Calu3 (cell line): ENCODE measurements around the gene CELSR1. TPM values are rescaled to one million over a fixed set of nuclear protein-coding genes. Genes with fewer than 3 reads are reported as not detected.

Experiments
- BruUV-seq: library from RNA; stranded (reverse); fragments of 400-500 nt; replicated peaks from 2 replicates; lab custom pipeline; 2021; lab: Mats Ljungman, UMichigan
- CTCF ChIA-PET: fragments of 300-600 bp; sonication (Branson Sonifier 250); formaldehyde crosslinking; loops from one replicate; lab custom pipeline; 2022; ENCODE audit warnings: antibody characterized with exemption; lab: Charles Lee
- DNase-seq: peaks from one replicate; pipeline ENCODE4 v3.0.0; 2022
- H3K27ac Mint-ChIP-seq: one replicate; pipeline ENCODE4 v1.8.0; 2022; ENCODE audit warnings: mixed read lengths; ENCODE audit not compliant: unreplicated experiment
- H3K27me3 Mint-ChIP-seq: one replicate; pipeline ENCODE4 v1.8.0; 2022; ENCODE audit warnings: mixed read lengths; ENCODE audit not compliant: unreplicated experiment
- H3K36me3 Mint-ChIP-seq: one replicate; pipeline ENCODE4 v1.8.0; 2022; ENCODE audit warnings: mild to moderate bottlenecking, moderate library complexity, mixed read lengths; ENCODE audit not compliant: insufficient read depth, unreplicated experiment
- H3K4me1 Mint-ChIP-seq: one replicate; pipeline ENCODE4 v1.8.0; 2022; ENCODE audit warnings: mild to moderate bottlenecking, low read depth, mixed read lengths; ENCODE audit not compliant: unreplicated experiment
- H3K4me3 Mint-ChIP-seq: one replicate; pipeline ENCODE4 v1.8.0; 2022; ENCODE audit warnings: mild to moderate bottlenecking, low read depth, moderate library complexity, mixed read lengths; ENCODE audit not compliant: unreplicated experiment
- H3K9me3 Mint-ChIP-seq: one replicate; pipeline ENCODE4 v1.8.0; 2022; ENCODE audit warnings: low read depth, mixed read lengths; ENCODE audit not compliant: unreplicated experiment
- intact Hi-C: fragments of 100-400 bp; cut with micrococcal nuclease; formaldehyde crosslinking; loops from one replicate; pipeline ENCODE4 v1.10.0; 2022; ENCODE audit not compliant: unreplicated experiment
- total RNA-seq: library from RNA; stranded (reverse); gene quantifications from 2 replicates; pipeline ENCODE4 v1.2.3, GENCODE V29; 2022
- TF ChIP-seq, protein P1 (sequence below): fragments of 200-600 bp; IDR thresholded peaks from one replicate; pipeline ENCODE4 v1.8.0; 2022; ENCODE audit warnings: antibody characterized with exemption; ENCODE audit not compliant: unreplicated experiment

The CELSR1 gene
- total RNA-seq, 1 experiment from 2014 or later, result 45.5 TPM

DNA sequence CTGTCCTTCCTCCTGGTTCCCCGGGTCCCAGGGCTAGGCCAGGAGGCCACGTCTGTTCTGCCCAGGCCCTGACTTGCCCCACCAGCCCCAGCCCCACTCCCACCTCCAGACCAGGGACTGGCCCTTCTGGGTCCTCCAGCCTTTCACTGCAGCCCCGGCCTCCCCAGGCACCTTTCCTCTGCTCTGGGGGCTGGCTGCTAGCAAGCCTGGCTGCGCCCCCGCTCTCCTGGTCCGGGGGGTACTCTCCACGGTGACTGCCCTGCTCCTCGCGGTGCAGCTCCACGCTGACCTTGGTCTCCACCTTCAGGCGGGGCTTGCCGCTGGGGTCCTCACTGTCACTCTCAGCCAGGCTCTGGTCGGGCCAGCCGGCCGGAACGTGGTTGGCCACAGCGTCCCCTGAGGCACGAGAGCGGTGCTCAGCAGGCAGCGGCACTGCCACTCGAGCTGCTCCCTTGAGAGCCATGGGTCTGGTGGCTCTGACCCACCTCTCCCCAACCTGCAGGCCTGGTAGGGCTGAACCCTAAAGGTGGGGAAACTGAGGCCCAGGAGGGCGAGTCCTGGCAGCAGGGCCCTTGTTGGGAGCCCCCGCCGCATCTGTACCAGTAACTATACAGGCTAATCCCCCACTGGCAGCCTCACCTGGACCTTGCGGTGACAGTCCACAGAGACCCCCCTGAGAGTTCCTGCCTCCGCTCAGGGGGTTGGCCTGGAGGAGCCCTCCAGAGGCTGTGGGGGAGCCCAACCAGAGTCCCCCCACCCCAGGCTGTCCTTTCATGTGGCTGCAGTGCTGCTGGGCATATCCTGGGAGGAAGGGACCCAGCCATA, 172.9 kb downstream of the CELSR1 start:
- H3K4me1 Mint-ChIP-seq, result peaks cover 18% of the 10 kb centered on the region
- CTCF ChIA-PET, result no interaction called here
- TF ChIP-seq, protein P1, sequence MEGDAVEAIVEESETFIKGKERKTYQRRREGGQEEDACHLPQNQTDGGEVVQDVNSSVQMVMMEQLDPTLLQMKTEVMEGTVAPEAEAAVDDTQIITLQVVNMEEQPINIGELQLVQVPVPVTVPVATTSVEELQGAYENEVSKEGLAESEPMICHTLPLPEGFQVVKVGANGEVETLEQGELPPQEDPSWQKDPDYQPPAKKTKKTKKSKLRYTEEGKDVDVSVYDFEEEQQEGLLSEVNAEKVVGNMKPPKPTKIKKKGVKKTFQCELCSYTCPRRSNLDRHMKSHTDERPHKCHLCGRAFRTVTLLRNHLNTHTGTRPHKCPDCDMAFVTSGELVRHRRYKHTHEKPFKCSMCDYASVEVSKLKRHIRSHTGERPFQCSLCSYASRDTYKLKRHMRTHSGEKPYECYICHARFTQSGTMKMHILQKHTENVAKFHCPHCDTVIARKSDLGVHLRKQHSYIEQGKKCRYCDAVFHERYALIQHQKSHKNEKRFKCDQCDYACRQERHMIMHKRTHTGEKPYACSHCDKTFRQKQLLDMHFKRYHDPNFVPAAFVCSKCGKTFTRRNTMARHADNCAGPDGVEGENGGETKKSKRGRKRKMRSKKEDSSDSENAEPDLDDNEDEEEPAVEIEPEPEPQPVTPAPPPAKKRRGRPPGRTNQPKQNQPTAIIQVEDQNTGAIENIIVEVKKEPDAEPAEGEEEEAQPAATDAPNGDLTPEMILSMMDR, result no peak
- no peaks in the 10 kb centered on the region for H3K9me3 Mint-ChIP-seq
- intact Hi-C loops, result loop anchor here (5.0 kb wide), 1 partner anchor 178 kb away; no protein-coding TSS in a partner anchor
- BruUV-seq, result no TSS peak
- DNase-seq, result no peak
- no peak overlapping the region for H3K27ac Mint-ChIP-seq
- H3K36me3 Mint-ChIP-seq, result peaks cover 52% of the 10 kb centered on the region
- no peaks in the 10 kb centered on the region for H3K27me3 Mint-ChIP-seq
- H3K4me3 Mint-ChIP-seq, result no peak overlapping the region

DNA sequence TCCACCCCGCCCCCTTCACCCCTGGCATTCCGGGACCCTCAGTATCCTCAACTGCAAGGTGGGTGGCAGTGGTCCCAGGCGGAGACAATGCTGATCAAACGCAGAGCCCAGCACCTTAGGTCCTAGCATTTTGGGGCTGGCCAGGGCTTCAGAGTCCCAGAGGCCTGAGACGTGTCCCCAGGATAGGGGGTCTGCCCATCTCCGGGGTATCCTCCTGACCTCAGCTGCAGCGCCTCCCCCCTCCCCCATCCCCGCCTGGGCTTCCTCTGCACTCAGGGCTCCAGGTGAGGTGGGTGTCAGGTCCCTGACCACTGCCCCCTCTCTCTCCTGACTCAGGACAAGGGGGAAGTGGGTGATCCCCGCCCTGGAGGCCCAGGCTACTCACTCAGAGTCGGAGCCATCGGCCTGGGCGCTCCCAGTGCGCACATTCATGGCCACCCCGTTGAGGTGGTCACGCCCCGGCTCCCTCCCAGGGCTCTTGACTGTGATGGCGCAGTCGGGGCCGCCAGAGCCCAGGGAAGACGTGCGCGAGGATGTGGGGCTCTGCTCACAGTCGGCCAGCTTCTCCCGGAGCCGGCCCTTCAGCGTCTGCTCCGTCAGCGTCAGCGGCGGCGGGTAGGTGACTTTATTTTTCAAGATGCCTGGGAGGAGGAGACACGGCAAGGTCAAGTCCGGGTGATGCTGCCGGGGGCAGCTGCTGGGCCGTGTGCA, 173.7 kb downstream of the CELSR1 start:
- CTCF ChIA-PET, result no interaction called here
- H3K4me1 Mint-ChIP-seq, result peaks cover 14% of the 10 kb centered on the region
- no peak overlapping the region for H3K4me3 Mint-ChIP-seq
- no peaks in the 10 kb centered on the region for H3K27me3 Mint-ChIP-seq
- H3K9me3 Mint-ChIP-seq, result no peaks in the 10 kb centered on the region
- no TSS peak for BruUV-seq
- DNase-seq, result no peak
- intact Hi-C loops, result no loop called here
- TF ChIP-seq, protein P1, result no peak
- H3K27ac Mint-ChIP-seq, result no peak overlapping the region
- H3K36me3 Mint-ChIP-seq, result peaks cover 52% of the 10 kb centered on the region

DNA sequence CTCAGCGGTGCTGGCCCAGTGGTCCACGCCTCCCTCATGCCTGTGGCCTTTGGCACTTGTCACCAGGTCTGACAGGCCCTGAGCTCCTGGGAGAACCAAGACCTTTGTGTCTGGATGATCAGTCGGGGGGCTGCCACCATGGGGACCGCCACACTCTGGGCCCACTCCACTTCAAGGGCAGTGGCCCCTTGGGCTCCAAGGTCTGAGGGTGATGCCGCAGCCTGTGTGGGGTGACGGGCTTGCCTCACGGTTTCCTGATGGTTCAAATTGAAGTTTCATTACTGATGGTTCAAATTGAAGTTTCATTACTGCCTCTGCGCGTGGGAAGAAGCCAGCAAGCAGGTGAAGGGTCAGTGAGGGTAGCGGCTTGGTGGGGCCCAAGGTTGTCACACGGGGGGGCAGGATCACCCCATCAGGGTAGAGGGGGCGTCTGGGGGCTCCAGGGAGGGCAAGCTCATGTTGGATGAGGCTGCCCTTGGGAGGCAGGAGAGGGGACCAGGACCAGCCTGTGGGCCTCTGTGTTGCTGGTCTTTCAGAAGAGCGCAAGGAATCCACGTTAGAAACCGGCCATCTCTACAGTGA, 174.4 kb downstream of the CELSR1 start:
- Mint-ChIP-seq H3K4me1 (peaks cover 6% of the 10 kb centered on the region), H3K27me3 (no peaks in the 10 kb centered on the region), H3K36me3 (peaks cover 56% of the 10 kb centered on the region), H3K9me3 (no peaks in the 10 kb centered on the region), H3K27ac (no peak overlapping the region), H3K4me3 (no peak overlapping the region)
- intact Hi-C loops, result no loop called here
- CTCF ChIA-PET, result no interaction called here
- no TSS peak for BruUV-seq
- no peak for DNase-seq
- TF ChIP-seq, protein P1, result no peak

- no TSS peak for BruUV-seq
- H3K27me3 Mint-ChIP-seq, result no peaks in the 10 kb centered on the region
- CTCF ChIA-PET, result no interaction called here
- H3K4me3 Mint-ChIP-seq, result no peak overlapping the region
- no peak for DNase-seq
- H3K27ac Mint-ChIP-seq, result no peak overlapping the region
- H3K36me3 Mint-ChIP-seq, result peaks cover 55% of the 10 kb centered on the region
- H3K9me3 Mint-ChIP-seq, result no peaks in the 10 kb centered on the region
- no peaks in the 10 kb centered on the region for H3K4me1 Mint-ChIP-seq
- intact Hi-C loops, result no loop called here
- TF ChIP-seq, protein P1, result no peak
Measured at GRCh38 chr22:46362203-46362933, 175.1 kb downstream of the CELSR1 start.
